Measurements from ENCODE around the gene EPAS1.

- no peak for TF ChIP-seq CTCF (IDR thresholded peaks at IDR 0.05; ENCODE audit: low read length)
- TF ChIP-seq EZH2 (optimal IDR thresholded peaks at IDR 0.05; ENCODE audit: low read depth, low read length) = no peak
- TF ChIP-seq EZH2phosphoT487 (IDR thresholded peaks at IDR 0.05; ENCODE audit: low read length) = no peak
Measured at GRCh38 chr2:46375566-46376125, 78.4 kb downstream of the EPAS1 start.

Measured in MM.1S (cell line).